HepG2 (cell line): ENCODE results near the gene POLH. TPM values are rescaled to one million over a fixed set of nuclear protein-coding genes. Genes with fewer than 3 reads are reported as not detected.

ENCODE experiments used
- HMG20B ChIP-seq: conservative IDR thresholded peaks from 2 replicates; pipeline ENCODE4 v1.6.1; 2016; ENCODE audit warnings: missing genetic modification reagents, missing compliant biosample characterization
- HOXA9 ChIP-seq: sonication (generic); formaldehyde crosslinking; IDR thresholded peaks from 2 replicates; pipeline ENCODE4 v1.8.1; 2022; ENCODE audit warnings: missing genetic modification reagents, mild to moderate bottlenecking, moderate library complexity, borderline replicate concordance
- MEIS2 ChIP-seq: sonication (generic); formaldehyde crosslinking; IDR thresholded peaks from 2 replicates; pipeline ENCODE4 v1.9.0; 2021; ENCODE audit warnings: mild to moderate bottlenecking, missing genetic modification reagents
- SETDB1 ChIP-seq: sonication (generic); formaldehyde crosslinking; IDR thresholded peaks from 2 replicates; pipeline ENCODE4 v1.5.1; 2020; ENCODE audit warnings: missing genetic modification reagents, mild to moderate bottlenecking, borderline replicate concordance
- ZBTB21 ChIP-seq: sonication (generic); formaldehyde crosslinking; IDR thresholded peaks from 2 replicates; pipeline ENCODE4 v1.4.0; 2020; ENCODE audit warnings: missing genetic modification reagents
- ZC3H13 ChIP-seq: sonication (generic); formaldehyde crosslinking; IDR thresholded peaks from 2 replicates; pipeline ENCODE4 v1.8.1; 2023; ENCODE audit warnings: mild to moderate bottlenecking, missing genetic modification reagents, moderate library complexity
- ZNF3 ChIP-seq: IDR thresholded peaks from 2 replicates; pipeline ENCODE4 v1.7.0; 2017; ENCODE audit warnings: inconsistent platforms
- ZNF546 ChIP-seq: sonication (generic); formaldehyde crosslinking; conservative IDR thresholded peaks from 2 replicates; pipeline ENCODE4 v1.8.1; 2023; ENCODE audit warnings: mild to moderate bottlenecking, missing genetic modification reagents
- ZNF550 ChIP-seq: sonication (generic); formaldehyde crosslinking; IDR thresholded peaks from 2 replicates; pipeline ENCODE4 v1.4.0; 2020; ENCODE audit warnings: mild to moderate bottlenecking, missing genetic modification reagents, borderline replicate concordance
- polyA plus RNA-seq, 8 experiments: library from polyadenylated mRNA; depleted of rRNA in 3 of 8; stranded (reverse) in 7 of 8; unstranded in 1 of 8; fragments of >200 nt; fragmentation: Illumina TruSeq in 4 of 8; extraction: Trizol in 4 of 8; gene quantifications; 2 replicates each; pipeline versions ENCODE4 v1.2.1 to v1.2.3, GENCODE V29; 2011 to 2016; ENCODE audit warnings: low read depth in 4 of 8, missing spikeins in 1 of 8, mixed read lengths in 1 of 8; ENCODE audit not compliant: insufficient read depth in 1 of 8
- total RNA-seq, 5 experiments: library from RNA; depleted of rRNA; stranded (reverse); fragments of >200 nt; fragmentation: Illumina TruSeq; extraction: Trizol; gene quantifications; 2 replicates each; pipeline ENCODE4 v1.2.3, GENCODE V29; 2016; ENCODE audit warnings: low read depth in 1 of 5
- TF ChIP-seq, protein P1 (sequence below): sonication (generic); formaldehyde crosslinking; IDR thresholded peaks from 2 replicates; pipeline ENCODE4 v1.9.0; 2021; ENCODE audit warnings: mild to moderate bottlenecking, missing genetic modification reagents
- TF ChIP-seq, protein P2 (sequence below): sonication (generic); formaldehyde crosslinking; IDR thresholded peaks from 2 replicates; pipeline ENCODE4 v1.5.1; 2020; ENCODE audit warnings: mild to moderate bottlenecking, missing genetic modification reagents, moderate library complexity
- TF ChIP-seq, protein P3 (sequence below): sonication (generic); formaldehyde crosslinking; IDR thresholded peaks from 2 replicates; pipeline ENCODE4 v1.9.0; 2021; ENCODE audit warnings: missing genetic modification reagents, mild to moderate bottlenecking, borderline replicate concordance

POLH gene
- total and polyA plus RNA-seq, 2 of the 13 experiments (the other 11 are each of a cell fraction or from before 2014, with no cell fraction given), result 11.6 to 25.0 TPM

DNA sequence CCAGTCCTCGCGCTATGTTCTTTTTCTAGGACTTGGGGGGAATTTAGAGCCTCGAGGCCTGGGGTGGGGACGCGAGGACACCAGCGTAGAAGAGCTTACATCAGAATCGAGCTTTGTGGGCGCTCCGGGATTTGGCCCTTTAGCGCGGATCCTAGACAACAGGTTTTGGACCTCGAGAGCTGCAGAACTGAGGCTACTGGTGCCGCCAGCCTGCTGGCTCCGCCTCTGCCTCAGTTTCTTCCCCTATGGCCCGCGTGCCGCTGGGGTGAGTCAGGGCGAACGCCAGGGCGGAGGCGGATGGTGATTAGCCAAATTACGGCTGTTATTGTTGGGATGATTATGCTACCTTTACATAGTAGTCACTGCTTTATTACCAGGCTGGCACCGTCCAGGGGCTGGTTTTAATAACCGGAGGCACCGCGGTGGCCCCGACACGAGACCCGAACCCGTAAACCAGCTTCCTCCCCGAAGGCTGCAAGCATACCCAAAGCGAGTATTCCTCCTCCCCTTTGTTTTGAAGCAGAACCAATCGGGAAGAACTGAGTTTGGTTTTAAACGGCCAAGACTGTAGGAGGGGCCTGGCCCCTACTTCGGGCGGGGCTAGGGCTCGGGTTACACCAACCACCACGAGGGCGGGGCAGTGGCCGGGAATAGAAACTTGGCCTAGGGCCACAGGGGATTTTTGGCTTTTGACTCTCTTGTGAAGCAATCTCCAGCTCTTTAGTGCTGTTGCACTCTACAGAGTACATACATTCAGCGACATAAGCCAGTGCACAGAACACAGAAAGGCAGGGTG, 53.7 kb downstream of the POLH start (continued):
- TF ChIP-seq HMG20B (CRISPR knock-in tag) (peak; percentile 25; the same call in 1 of the 2 replicates), ZNF550 (CRISPR knock-in tag) (0 out of 2 replicates have a peak, but pooled peaks have one; percentile 39), ZNF546 (CRISPR knock-in tag) (peak; percentile 56; the same call in 1 of the 2 replicates), SETDB1 (CRISPR knock-in tag) (no peak), ZBTB21 (CRISPR knock-in tag) (peak; percentile 10; the same call in 1 of the 2 replicates), ZC3H13 (no peak; the same call in 1 of the 2 replicates), ZNF3 (CRISPR knock-in tag) (no peak; the same call in 1 of the 2 replicates), HOXA9 (CRISPR knock-in tag) (no peak), MEIS2 (0 out of 2 replicates have a peak, but pooled peaks have one; percentile 49)
- TF ChIP-seq, protein P1, sequence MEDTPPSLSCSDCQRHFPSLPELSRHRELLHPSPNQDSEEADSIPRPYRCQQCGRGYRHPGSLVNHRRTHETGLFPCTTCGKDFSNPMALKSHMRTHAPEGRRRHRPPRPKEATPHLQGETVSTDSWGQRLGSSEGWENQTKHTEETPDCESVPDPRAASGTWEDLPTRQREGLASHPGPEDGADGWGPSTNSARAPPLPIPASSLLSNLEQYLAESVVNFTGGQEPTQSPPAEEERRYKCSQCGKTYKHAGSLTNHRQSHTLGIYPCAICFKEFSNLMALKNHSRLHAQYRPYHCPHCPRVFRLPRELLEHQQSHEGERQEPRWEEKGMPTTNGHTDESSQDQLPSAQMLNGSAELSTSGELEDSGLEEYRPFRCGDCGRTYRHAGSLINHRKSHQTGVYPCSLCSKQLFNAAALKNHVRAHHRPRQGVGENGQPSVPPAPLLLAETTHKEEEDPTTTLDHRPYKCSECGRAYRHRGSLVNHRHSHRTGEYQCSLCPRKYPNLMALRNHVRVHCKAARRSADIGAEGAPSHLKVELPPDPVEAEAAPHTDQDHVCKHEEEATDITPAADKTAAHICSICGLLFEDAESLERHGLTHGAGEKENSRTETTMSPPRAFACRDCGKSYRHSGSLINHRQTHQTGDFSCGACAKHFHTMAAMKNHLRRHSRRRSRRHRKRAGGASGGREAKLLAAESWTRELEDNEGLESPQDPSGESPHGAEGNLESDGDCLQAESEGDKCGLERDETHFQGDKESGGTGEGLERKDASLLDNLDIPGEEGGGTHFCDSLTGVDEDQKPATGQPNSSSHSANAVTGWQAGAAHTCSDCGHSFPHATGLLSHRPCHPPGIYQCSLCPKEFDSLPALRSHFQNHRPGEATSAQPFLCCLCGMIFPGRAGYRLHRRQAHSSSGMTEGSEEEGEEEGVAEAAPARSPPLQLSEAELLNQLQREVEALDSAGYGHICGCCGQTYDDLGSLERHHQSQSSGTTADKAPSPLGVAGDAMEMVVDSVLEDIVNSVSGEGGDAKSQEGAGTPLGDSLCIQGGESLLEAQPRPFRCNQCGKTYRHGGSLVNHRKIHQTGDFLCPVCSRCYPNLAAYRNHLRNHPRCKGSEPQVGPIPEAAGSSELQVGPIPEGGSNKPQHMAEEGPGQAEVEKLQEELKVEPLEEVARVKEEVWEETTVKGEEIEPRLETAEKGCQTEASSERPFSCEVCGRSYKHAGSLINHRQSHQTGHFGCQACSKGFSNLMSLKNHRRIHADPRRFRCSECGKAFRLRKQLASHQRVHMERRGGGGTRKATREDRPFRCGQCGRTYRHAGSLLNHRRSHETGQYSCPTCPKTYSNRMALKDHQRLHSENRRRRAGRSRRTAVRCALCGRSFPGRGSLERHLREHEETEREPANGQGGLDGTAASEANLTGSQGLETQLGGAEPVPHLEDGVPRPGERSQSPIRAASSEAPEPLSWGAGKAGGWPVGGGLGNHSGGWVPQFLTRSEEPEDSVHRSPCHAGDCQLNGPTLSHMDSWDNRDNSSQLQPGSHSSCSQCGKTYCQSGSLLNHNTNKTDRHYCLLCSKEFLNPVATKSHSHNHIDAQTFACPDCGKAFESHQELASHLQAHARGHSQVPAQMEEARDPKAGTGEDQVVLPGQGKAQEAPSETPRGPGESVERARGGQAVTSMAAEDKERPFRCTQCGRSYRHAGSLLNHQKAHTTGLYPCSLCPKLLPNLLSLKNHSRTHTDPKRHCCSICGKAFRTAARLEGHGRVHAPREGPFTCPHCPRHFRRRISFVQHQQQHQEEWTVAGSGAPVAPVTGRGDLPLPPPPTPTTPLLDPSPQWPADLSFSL (CRISPR knock-in tag), result no peak
- TF ChIP-seq, protein P2, sequence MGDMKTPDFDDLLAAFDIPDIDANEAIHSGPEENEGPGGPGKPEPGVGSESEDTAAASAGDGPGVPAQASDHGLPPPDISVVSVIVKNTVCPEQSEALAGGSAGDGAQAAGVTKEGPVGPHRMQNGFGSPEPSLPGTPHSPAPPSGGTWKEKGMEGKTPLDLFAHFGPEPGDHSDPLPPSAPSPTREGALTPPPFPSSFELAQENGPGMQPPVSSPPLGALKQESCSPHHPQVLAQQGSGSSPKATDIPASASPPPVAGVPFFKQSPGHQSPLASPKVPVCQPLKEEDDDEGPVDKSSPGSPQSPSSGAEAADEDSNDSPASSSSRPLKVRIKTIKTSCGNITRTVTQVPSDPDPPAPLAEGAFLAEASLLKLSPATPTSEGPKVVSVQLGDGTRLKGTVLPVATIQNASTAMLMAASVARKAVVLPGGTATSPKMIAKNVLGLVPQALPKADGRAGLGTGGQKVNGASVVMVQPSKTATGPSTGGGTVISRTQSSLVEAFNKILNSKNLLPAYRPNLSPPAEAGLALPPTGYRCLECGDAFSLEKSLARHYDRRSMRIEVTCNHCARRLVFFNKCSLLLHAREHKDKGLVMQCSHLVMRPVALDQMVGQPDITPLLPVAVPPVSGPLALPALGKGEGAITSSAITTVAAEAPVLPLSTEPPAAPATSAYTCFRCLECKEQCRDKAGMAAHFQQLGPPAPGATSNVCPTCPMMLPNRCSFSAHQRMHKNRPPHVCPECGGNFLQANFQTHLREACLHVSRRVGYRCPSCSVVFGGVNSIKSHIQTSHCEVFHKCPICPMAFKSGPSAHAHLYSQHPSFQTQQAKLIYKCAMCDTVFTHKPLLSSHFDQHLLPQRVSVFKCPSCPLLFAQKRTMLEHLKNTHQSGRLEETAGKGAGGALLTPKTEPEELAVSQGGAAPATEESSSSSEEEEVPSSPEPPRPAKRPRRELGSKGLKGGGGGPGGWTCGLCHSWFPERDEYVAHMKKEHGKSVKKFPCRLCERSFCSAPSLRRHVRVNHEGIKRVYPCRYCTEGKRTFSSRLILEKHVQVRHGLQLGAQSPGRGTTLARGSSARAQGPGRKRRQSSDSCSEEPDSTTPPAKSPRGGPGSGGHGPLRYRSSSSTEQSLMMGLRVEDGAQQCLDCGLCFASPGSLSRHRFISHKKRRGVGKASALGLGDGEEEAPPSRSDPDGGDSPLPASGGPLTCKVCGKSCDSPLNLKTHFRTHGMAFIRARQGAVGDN (CRISPR knock-in tag), result peak; percentile 87
- TF ChIP-seq, protein P3, sequence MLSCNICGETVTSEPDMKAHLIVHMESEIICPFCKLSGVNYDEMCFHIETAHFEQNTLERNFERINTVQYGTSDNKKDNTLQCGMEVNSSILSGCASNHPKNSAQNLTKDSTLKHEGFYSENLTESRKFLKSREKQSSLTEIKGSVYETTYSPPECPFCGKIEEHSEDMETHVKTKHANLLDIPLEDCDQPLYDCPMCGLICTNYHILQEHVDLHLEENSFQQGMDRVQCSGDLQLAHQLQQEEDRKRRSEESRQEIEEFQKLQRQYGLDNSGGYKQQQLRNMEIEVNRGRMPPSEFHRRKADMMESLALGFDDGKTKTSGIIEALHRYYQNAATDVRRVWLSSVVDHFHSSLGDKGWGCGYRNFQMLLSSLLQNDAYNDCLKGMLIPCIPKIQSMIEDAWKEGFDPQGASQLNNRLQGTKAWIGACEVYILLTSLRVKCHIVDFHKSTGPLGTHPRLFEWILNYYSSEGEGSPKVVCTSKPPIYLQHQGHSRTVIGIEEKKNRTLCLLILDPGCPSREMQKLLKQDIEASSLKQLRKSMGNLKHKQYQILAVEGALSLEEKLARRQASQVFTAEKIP, result no peak
